HG03565 (cell line): Measurements from ENCODE around the gene GOSR1.
"Not testable (repeated sequence)": the region's sequence is repeated elsewhere in the genome, so short reads cannot be mapped to it uniquely, and the experiment has no call there.

Experiments used
- ATAC-seq: cut with Tn5 transposase; IDR thresholded peaks from one replicate; pipeline ENCODE4 v1.9.1; 2021; ENCODE audit warnings: mild to moderate bottlenecking, moderate library complexity; ENCODE audit not compliant: unreplicated experiment

GOSR1 gene

GRCh38 chr17:30573603-30574175 lies 96.5 kb downstream of the GOSR1 start:
- no peak for ATAC-seq

GRCh38 chr17:30574309-30574708 lies 97.1 kb downstream of the GOSR1 start:
- not testable (repeated sequence) for ATAC-seq

- ATAC-seq, result not testable (repeated sequence)
These were observed 97.6 kb downstream of the GOSR1 start for GRCh38 chr17:30574806-30575205.

GRCh38 chr17:30575648-30576325 lies 98.6 kb downstream of the GOSR1 start:
- not testable (repeated sequence) for ATAC-seq

GRCh38 chr17:30576326-30576861 lies 99.2 kb downstream of the GOSR1 start:
- no peak for ATAC-seq
